GM12891 (cell line): Measurements from ENCODE around the gene ARHGAP24.
"Not testable (repeated sequence)": the region's sequence is repeated elsewhere in the genome, so short reads cannot be mapped to it uniquely, and the experiment has no call there.

Experiments
- POLR2AphosphoS5 ChIP-seq: IDR thresholded peaks from 2 replicates; pipeline ENCODE4 v1.6.1; 2011; ENCODE audit warnings: low read depth, low read length, control low read depth
- TAF1 ChIP-seq: IDR thresholded peaks from 2 replicates; pipeline ENCODE4 v1.6.1; 2011; ENCODE audit warnings: low read depth, low read length, control low read depth

DNA sequence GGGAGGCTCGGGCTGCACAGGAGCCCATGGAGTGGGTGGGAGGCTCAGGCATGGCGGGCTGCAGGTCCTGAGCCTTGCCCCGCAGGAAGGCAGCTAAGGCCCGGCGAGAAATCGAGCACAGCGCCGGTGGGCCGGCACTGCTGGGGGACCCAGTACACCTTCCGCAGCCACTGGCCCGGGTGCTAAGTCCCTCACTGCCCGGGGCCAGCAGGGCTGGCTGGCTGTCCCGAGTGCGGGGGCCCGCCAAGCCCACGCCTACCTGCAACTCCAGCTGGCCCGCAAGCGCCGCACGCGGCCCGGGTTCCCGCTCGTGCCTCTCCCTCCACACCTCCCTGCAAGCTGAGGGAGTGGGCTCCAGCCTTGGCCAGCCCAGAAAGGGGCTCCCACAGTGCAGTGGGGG is 546.7 kb downstream of the ARHGAP24 start:
- not testable (repeated sequence) for TF ChIP-seq POLR2AphosphoS5, TAF1
